BLaER1 (cell line): ENCODE results near the gene TNS1.

ENCODE experiments used
- H3K27ac ChIP-seq: shearing (Covaris generic); formaldehyde crosslinking; 2 replicates; pipeline ENCODE4 v1.8.1; 2022
- H3K27me3 ChIP-seq: shearing (Covaris generic); formaldehyde crosslinking; 2 replicates; pipeline ENCODE4 v1.8.1; 2022
- H3K36me3 ChIP-seq: shearing (Covaris generic); formaldehyde crosslinking; 2 replicates; pipeline ENCODE4 v1.8.1; 2022
- H3K4me1 ChIP-seq: shearing (Covaris generic); formaldehyde crosslinking; 2 replicates; pipeline ENCODE4 v1.8.1; 2022
- H3K4me2 ChIP-seq: shearing (Covaris generic); formaldehyde crosslinking; 2 replicates; pipeline ENCODE4 v1.8.1; 2022
- H3K4me3 ChIP-seq: shearing (Covaris generic); formaldehyde crosslinking; 2 replicates; pipeline ENCODE4 v1.8.1; 2022
- H3K9ac ChIP-seq: shearing (Covaris generic); formaldehyde crosslinking; 2 replicates; pipeline ENCODE4 v1.8.1; 2022
- H3K9me3 ChIP-seq: shearing (Covaris generic); formaldehyde crosslinking; 2 replicates; pipeline ENCODE4 v1.8.1; 2022
- H4K20me1 ChIP-seq: shearing (Covaris generic); formaldehyde crosslinking; 2 replicates; pipeline ENCODE4 v1.8.1; 2022
- Cebpa-rat ChIP-seq: shearing (Covaris generic); IDR thresholded peaks from 2 replicates; pipeline ENCODE4 v1.8.1; 2022

The TNS1 gene

DNA sequence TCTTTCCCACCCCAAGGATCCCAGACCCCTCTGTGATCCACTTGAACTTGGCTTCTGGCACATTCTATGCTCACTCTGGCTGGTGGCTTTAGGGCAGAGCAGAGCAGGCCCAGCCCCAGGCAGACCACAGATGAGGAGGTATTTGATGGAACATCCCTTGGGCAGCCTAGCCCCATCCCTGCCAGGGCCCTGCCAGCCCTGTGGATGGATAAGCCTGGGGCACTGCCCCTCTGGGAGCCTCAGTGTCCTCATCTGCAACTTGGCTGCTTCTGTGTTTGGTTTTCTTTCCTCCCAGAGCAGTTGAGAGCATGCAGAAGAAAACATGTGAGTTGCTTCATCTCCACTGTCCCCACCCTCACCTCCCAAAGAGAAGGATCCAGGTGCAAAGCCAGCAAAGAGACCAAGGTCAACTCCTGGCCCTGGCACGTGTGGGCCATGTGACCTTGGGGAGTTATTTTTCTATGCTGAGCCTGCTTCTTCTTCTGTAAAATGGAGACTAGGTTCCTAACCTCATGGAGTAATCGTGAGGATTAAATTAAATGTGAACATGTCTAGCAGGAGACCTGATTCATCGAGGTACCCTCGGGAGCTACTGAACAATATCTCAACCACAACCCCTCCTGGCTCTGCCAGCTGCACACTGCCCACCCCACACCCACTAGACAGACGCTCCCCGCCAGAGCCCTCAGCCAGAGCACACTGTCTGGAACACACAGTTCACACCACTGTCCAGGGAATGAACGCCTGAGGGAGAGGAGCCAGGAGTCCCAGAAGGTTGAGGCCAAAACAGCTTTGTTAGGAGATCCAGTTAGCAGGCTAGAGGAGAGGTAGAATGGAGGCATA is 14.6 kb upstream of the TNS1 start:
- TF ChIP-seq Cebpa-rat, result 0 out of 2 replicates have a peak, but pooled peaks have one; percentile 37
- Histone ChIP-seq H3K27me3 (no peaks in the 10 kb centered on the region), H3K9ac (peak overlapping the region; percentile 82), H3K9me3 (no peaks in the 10 kb centered on the region), H3K4me1 (peaks cover 100% of the 10 kb centered on the region), H4K20me1 (no peaks in the 10 kb centered on the region), H3K36me3 (no peaks in the 10 kb centered on the region), H3K4me2 (peak overlapping the region; percentile 98), H3K27ac (peak overlapping the region; percentile 93), H3K4me3 (peak overlapping the region; percentile 6; the same call in 1 of the 2 replicates)

DNA sequence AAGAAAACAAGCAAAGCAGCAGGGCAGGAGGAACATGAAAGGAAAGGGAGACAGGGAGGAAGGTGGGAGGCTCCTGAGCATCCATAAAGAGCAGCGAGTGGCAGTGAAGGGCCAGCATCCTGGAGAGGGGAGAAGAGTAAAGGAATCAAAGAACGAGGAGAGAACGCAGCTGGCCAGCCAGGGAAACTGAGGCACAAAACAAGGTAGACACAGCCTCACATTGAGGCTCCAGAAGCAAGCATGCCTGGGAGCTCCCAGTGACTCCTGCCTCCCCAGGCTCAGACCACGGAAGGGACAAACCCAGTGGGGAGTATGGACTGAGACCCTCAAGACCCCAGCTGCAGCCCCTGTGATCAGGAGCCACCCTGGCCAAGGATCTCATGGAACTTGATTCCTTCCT is 14.0 kb upstream of the TNS1 start:
- Histone ChIP-seq H3K4me3 (0 out of 2 replicates have a peak overlapping the region, but pooled peaks have one; percentile 6), H3K9me3 (no peaks in the 10 kb centered on the region), H3K9ac (peak overlapping the region; percentile 82), H3K36me3 (no peaks in the 10 kb centered on the region), H3K4me2 (peak overlapping the region; percentile 98), H4K20me1 (no peaks in the 10 kb centered on the region), H3K27me3 (no peaks in the 10 kb centered on the region), H3K4me1 (peaks cover 100% of the 10 kb centered on the region), H3K27ac (peak overlapping the region; percentile 93)
- TF ChIP-seq Cebpa-rat, result no peak

DNA sequence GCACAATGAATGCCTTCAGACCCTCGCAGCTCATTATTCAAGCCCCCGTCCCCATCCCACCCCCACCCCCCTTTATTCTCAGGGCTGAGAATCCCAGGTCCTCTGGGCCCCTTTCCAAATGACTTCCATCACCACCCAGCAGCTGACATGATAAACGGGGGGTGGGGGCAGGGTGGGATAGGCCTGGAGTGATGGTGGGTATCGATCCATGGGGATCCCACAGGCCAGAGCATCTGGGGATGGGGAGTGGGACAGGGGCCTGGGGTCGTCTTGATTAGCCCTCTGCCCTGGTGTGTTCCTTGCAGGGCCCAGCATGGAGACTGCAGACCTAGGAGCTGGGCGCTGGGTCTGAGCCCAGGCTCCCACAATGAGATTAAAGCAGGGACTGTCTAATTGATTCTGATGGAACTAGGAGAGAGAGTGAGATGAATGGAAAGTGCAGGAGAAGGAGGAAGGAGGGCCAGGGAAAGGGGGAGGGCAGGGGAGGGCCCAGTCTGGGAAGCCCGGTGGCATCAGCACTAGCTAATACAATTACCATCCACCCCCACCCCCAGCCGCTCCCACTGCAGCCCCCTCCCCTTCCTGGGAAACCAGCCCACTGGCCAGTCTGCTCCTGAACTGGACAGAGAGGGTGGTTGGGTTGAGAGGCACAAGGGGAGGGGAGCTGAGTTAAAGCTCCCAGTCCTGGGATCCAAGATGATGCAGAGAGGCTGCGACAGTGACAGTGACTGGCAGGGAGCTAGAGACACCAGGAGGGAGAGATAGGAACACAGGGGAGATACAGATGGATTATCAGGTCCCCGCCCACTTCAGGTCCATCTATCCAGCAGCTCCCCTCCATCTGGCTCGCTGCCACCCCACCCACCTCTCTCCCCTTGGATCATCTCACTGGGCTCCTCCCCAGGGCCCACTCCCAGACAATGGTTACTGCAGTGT is 13.1 kb upstream of the TNS1 start:
- no peaks in the 10 kb centered on the region for H3K27me3 ChIP-seq

DNA sequence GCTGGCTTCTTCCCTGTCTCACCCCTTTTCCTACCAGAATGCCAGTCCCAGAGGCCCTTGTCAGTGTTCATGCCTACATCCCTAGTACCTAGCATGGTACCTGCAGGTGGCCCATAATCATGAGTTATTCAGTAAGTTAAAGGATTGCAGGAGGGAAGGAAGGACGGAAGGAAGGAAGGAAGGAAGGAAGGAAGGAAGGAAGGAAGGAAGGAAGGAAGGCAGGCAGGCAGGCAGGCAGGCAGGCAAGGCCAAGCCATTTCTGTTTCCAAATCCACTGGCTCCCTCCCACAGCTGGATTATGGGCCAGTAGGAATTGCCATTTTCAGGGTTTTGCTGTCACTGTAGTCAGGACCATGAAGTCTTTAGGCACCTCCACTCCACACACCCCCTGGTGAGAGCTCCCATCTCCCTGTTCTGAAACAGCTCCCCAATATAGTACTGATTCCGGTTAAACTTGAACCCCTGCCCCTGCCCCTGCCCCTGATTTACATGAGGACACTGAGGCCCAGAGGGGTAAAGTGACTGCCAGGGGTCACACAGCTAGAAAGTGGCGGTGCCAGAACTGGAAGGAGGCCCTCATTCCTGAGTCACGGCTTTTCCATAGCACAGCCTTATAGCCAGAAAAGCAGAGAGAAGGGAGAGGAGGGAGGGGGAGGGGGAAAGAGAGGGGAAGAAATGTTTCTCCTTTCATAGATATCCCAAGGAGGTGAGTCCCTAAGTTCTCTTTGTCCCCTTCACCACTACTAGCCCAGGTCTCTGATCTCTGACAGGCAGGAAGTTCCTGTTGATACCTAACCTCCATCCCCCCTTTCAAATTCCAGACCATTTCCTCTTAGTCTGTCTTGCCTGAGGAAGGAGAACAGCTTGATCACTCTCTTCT is 12.2 kb upstream of the TNS1 start:
- H4K20me1 ChIP-seq, result no peaks in the 10 kb centered on the region
- H3K36me3 ChIP-seq, result no peaks in the 10 kb centered on the region
- TF ChIP-seq Cebpa-rat, result no peak
- peak overlapping the region; percentile 87 for H3K27ac ChIP-seq
- peak overlapping the region; percentile 98 for H3K4me2 ChIP-seq
- no peak overlapping the region for H3K4me3 ChIP-seq
- H3K9me3 ChIP-seq, result no peaks in the 10 kb centered on the region
- H3K9ac ChIP-seq, result peak overlapping the region; percentile 58; the same call in 1 of the 2 replicates
- no peaks in the 10 kb centered on the region for H3K27me3 ChIP-seq
- H3K4me1 ChIP-seq, result peaks cover 97% of the 10 kb centered on the region

More for the DNA sequence above, 13.1 kb upstream of the TNS1 start:
- H3K4me3 ChIP-seq, result no peak overlapping the region
- H4K20me1 ChIP-seq, result no peaks in the 10 kb centered on the region
- no peak for TF ChIP-seq Cebpa-rat
- peaks cover 100% of the 10 kb centered on the region for H3K4me1 ChIP-seq
- H3K36me3 ChIP-seq, result no peaks in the 10 kb centered on the region
- peak overlapping the region; percentile 82 for H3K9ac ChIP-seq
- peak overlapping the region; percentile 98 for H3K4me2 ChIP-seq
- H3K27ac ChIP-seq, result peak overlapping the region; percentile 93
- no peaks in the 10 kb centered on the region for H3K9me3 ChIP-seq

DNA sequence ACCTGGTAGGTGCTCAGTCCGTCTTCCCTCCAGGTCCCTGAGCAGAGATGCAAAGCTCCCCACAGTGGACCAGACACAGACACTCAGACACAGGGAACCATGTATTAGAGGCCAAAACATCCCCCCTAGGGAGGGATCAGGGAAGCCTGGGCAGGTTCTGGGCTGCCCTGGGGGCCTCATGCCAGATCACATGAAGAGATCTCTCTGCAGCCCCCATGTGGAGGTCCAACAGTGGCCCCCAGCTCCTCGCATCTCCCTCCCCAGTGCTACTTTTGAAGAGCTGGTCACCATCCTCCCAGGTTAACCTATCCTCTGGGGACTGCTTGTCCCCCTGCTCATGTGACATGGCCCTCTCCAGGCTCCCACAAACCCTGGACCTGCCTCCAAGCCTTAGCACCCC is 10.5 kb upstream of the TNS1 start:
- Histone ChIP-seq H3K4me2 (peak overlapping the region; percentile 98), H3K27me3 (no peaks in the 10 kb centered on the region), H3K27ac (peak overlapping the region; percentile 87), H3K4me3 (0 out of 2 replicates have a peak overlapping the region, but pooled peaks have one; percentile 18), H3K36me3 (no peaks in the 10 kb centered on the region; the same call in 1 of the 2 replicates), H3K9me3 (no peaks in the 10 kb centered on the region), H3K9ac (peak overlapping the region; percentile 58; the same call in 1 of the 2 replicates), H4K20me1 (peaks cover 9% of the 10 kb centered on the region; the same call in 1 of the 2 replicates), H3K4me1 (peaks cover 90% of the 10 kb centered on the region)
- TF ChIP-seq Cebpa-rat, result no peak

DNA sequence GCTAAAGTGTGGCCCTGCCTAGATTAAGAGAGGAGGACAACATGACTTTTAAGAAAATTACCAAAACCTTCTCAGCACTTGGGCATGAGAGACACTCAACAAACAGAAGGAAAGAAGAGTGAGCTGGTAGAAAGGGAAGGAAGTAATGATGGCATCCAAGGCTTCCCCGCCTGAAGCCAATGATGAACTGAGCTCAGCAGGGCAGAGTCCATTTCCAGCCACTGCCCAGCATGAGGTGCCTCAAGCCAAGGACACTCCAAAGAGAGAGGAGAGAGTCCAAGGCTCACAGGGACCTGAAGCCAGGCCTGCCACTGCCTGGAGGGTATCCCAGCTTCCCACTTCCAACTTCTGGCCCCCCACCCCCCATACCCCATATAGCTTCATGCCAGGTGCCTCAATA is 9.5 kb upstream of the TNS1 start:
- H3K9ac ChIP-seq, result peak overlapping the region; percentile 85; the same call in 1 of the 2 replicates
- no peak for TF ChIP-seq Cebpa-rat
- peaks cover 90% of the 10 kb centered on the region for H3K4me1 ChIP-seq
- no peaks in the 10 kb centered on the region for H3K9me3 ChIP-seq
- H3K4me3 ChIP-seq, result no peak overlapping the region
- H3K27me3 ChIP-seq, result no peaks in the 10 kb centered on the region
- no peaks in the 10 kb centered on the region; the same call in 1 of the 2 replicates for H3K36me3 ChIP-seq
- H3K4me2 ChIP-seq, result peak overlapping the region; percentile 98
- peaks cover 10% of the 10 kb centered on the region; the same call in 1 of the 2 replicates for H4K20me1 ChIP-seq
- peak overlapping the region; percentile 87 for H3K27ac ChIP-seq

DNA sequence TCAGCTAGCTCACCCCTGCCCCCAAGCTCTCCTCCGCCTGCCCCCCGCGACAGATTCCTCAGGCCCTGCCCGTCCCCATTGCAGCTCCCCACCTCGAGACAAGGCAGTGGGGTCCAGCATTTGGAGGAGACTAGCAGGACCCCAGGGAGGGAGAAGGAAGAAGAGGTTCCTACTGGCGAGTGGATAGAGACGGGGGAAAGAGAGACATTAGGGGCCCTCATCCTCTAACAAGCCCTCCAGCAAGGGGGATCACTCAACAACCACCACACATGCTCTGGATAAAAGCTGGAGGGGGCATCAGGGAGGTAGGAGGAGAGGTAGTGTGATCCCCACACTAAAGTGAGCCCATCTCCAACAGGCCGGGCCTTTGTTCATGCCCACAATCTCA is 8.9 kb upstream of the TNS1 start:
- H3K9me3 ChIP-seq, result no peaks in the 10 kb centered on the region
- H4K20me1 ChIP-seq, result peaks cover 10% of the 10 kb centered on the region; the same call in 1 of the 2 replicates
- peak overlapping the region; percentile 87 for H3K27ac ChIP-seq
- H3K4me2 ChIP-seq, result peak overlapping the region; percentile 98
- TF ChIP-seq Cebpa-rat, result no peak
- peak overlapping the region; percentile 82 for H3K4me3 ChIP-seq
- no peaks in the 10 kb centered on the region; the same call in 1 of the 2 replicates for H3K36me3 ChIP-seq
- peaks cover 90% of the 10 kb centered on the region for H3K4me1 ChIP-seq
- no peaks in the 10 kb centered on the region for H3K27me3 ChIP-seq
- H3K9ac ChIP-seq, result peak overlapping the region; percentile 85

DNA sequence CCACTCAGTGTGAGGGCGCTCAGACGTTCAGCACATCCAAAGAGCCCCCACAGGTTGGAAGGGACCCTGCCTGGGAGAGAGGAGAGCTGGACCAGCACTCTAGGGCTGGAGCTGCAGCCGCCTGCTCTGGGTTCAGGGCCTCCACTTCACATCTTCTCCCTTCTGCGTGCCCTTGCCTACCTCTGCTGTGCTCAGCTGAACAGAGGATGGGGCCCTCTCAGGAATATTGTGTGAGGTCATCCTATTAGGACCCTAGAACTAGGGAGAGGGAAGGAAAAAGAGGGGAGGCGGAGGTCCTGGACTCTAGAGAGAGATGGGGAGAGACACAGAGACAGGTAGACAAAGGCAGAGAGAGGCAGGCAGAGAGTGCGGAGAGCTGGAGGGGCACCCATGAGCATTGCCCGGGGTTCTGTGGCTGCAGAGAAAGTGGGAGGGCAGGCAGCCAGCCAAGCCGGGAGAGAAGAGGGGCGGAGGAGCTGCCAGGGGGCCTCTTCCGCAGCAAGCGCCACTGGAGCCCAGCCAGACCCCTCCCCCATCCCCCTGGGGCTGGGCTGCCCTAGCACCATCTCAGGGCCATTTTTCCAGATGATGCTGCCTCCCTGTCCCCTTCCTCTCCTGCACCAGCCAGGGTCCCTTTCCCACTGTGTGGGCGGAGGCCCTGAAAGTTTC is 8.3 kb upstream of the TNS1 start:
- peaks cover 10% of the 10 kb centered on the region; the same call in 1 of the 2 replicates for H4K20me1 ChIP-seq
- peak overlapping the region; percentile 87 for H3K27ac ChIP-seq
- peaks cover 5% of the 10 kb centered on the region for H3K36me3 ChIP-seq
- no peaks in the 10 kb centered on the region for H3K9me3 ChIP-seq
- peak overlapping the region; percentile 82 for H3K4me3 ChIP-seq
- peak overlapping the region; percentile 98 for H3K4me2 ChIP-seq
- no peak for TF ChIP-seq Cebpa-rat
- H3K27me3 ChIP-seq, result no peaks in the 10 kb centered on the region
- H3K4me1 ChIP-seq, result peaks cover 88% of the 10 kb centered on the region
- peak overlapping the region; percentile 85 for H3K9ac ChIP-seq
